Testis (tissue), 2 donors: ENCODE results near the gene IST1.

Experiments used
- POLR2A ChIP-seq: fragments of 450-650 bp; IDR thresholded peaks from one replicate; pipeline ENCODE4 v1.6.1; 2017; ENCODE audit warnings: antibody characterized with exemption, mild to moderate bottlenecking, moderate library complexity
- TF ChIP-seq, protein P1 (sequence below), 3 experiments: fragments of 450-650 bp in 2 of 3; fragments of 200-600 bp in 1 of 3; sonication (generic) in 1 of 3; IDR thresholded peaks; one replicate each; pipeline ENCODE4 v1.5.1; 2016 to 2019; ENCODE audit warnings: antibody characterized with exemption in 3 of 3, mild to moderate bottlenecking in 2 of 3, moderate library complexity in 1 of 3

DNA sequence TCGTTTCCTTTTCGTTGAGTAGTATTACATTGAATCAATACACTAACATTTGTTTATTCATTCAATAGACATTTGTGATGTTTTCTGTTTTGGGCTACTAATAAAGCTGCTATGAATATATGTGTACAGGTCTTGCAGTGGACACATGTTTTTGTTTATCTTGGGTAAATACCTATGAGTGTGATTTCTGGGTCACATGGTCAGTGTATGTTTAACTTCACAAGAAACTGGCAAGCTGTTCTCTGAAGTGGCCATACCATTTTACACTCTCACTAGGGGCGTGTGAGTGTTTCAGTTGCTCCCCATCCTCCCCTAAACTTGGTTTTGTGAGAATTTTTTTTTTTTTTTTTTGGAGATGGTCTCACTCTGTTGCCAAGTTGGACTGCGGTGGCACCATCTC is 69.9 kb downstream of the IST1 start:
- TF ChIP-seq, protein P1, sequence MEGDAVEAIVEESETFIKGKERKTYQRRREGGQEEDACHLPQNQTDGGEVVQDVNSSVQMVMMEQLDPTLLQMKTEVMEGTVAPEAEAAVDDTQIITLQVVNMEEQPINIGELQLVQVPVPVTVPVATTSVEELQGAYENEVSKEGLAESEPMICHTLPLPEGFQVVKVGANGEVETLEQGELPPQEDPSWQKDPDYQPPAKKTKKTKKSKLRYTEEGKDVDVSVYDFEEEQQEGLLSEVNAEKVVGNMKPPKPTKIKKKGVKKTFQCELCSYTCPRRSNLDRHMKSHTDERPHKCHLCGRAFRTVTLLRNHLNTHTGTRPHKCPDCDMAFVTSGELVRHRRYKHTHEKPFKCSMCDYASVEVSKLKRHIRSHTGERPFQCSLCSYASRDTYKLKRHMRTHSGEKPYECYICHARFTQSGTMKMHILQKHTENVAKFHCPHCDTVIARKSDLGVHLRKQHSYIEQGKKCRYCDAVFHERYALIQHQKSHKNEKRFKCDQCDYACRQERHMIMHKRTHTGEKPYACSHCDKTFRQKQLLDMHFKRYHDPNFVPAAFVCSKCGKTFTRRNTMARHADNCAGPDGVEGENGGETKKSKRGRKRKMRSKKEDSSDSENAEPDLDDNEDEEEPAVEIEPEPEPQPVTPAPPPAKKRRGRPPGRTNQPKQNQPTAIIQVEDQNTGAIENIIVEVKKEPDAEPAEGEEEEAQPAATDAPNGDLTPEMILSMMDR (IDR thresholded peaks at IDR 0.05): no peak
- no peak for TF ChIP-seq POLR2A
